ENCODE results near the gene PLAU. TPM values are rescaled to one million over a fixed set of nuclear protein-coding genes. Genes with fewer than 3 reads are reported as not detected.

Gene PLAU
- total RNA-seq, 1 donor from 2014 or later = 7.6 TPM

- no peaks in the 10 kb centered on the region for H3K4me1 ChIP-seq
- no peak for DNase-seq (ENCODE audit: low spot score)
- H3K4me2 ChIP-seq = no peak overlapping the region
- no peaks in the 10 kb centered on the region for H3K36me3 ChIP-seq
- no peak overlapping the region for H3K4me3 ChIP-seq
- H3K79me2 ChIP-seq (ENCODE audit: low read depth) = no peaks in the 10 kb centered on the region
- Mint-ChIP-seq H3K27me3 (ENCODE audit: insufficient read depth, low read depth) (peaks cover 2% of the 10 kb centered on the region), H3K36me3 (no peaks in the 10 kb centered on the region), H3K9me3 (peaks cover 7% of the 10 kb centered on the region), H3K4me1 (peaks cover 12% of the 10 kb centered on the region), H3K27ac (peak overlapping the region; percentile 66), H3K4me3 (no peak overlapping the region)
- H3K27ac ChIP-seq = no peak overlapping the region
- no peak overlapping the region for H2AFZ ChIP-seq (replicated peaks)
- no peaks in the 10 kb centered on the region for H3K27me3 ChIP-seq
- H3K9me3 ChIP-seq (ENCODE audit: low read depth) = no peaks in the 10 kb centered on the region
- no peak for TF ChIP-seq EZH2phosphoT487 (IDR thresholded peaks at IDR 0.05)
- no peak for TF ChIP-seq CTCF (IDR thresholded peaks at IDR 0.05)
- no peak for TF ChIP-seq EZH2 (IDR thresholded peaks at IDR 0.05)
- no peaks in the 10 kb centered on the region for H3F3A ChIP-seq (ENCODE audit: low read depth)
- no peak overlapping the region for H3K9ac ChIP-seq
- no peaks in the 10 kb centered on the region for H4K20me1 ChIP-seq (ENCODE audit: low read depth)
These were observed 38.2 kb downstream of the PLAU start for GRCh38 chr10:73948947-73949633.

DNA sequence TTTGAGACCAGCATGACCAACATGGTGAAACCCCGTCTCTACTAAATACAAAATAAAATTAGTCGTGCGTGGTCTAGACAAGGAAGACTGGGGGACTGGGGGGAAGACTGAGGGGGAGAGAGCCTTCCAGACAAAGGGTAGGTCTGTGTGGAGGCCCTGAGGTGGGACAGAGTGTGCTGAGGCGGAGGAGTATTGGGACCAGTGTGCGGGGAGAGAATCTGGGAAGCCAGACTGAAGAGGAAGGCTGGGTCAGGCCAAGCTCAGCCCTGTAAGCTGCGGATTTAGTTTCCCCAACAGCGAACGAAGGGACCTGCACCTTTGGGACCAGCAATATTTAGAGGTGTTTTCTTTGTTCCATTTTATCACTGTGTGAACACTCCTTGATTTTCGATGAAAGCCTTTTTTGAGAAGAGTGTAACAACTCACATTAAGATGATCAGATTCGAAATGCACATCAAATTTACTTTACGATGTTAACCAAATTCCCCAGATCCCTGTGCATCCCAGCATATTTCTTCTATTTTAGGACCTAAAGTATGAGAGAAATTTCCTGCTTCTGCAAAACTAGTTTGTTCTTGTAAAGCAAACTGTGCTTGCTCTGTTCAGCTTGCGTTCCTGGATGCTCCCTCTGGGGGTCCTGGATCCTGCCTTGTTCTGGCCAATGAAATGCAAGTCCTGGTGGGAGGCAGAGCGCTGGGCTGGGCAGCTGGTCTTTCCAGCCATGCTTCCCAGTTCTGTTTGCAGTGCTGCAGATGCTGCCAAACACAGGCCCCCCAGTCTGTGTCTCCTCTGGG, 39.4 kb downstream of the PLAU start:
- H3K9ac ChIP-seq = no peak overlapping the region
- Mint-ChIP-seq H3K4me1 (peaks cover 12% of the 10 kb centered on the region), H3K27ac (peak overlapping the region; percentile 78), H3K9me3 (peaks cover 3% of the 10 kb centered on the region), H3K36me3 (no peaks in the 10 kb centered on the region), H3K27me3 (ENCODE audit: insufficient read depth, low read depth) (peaks cover 4% of the 10 kb centered on the region), H3K4me3 (peak overlapping the region; percentile 50)
- H3K4me2 ChIP-seq = peak overlapping the region; percentile 28
- H2AFZ ChIP-seq (replicated peaks) = peak overlapping the region; percentile 70
- no peaks in the 10 kb centered on the region for H3K27me3 ChIP-seq
- TF ChIP-seq EZH2phosphoT487 (IDR thresholded peaks at IDR 0.05) = no peak
- TF ChIP-seq CTCF (IDR thresholded peaks at IDR 0.05) = no peak
- H3K36me3 ChIP-seq = no peaks in the 10 kb centered on the region
- H3K27ac ChIP-seq = no peak overlapping the region
- H4K20me1 ChIP-seq (ENCODE audit: low read depth) = no peaks in the 10 kb centered on the region
- no peak overlapping the region for H3K4me3 ChIP-seq
- H3K4me1 ChIP-seq = no peaks in the 10 kb centered on the region
- H3K9me3 ChIP-seq (ENCODE audit: low read depth) = no peaks in the 10 kb centered on the region
- no peaks in the 10 kb centered on the region for H3F3A ChIP-seq (ENCODE audit: low read depth)
- peak; percentile 71 for DNase-seq (ENCODE audit: low spot score)
- no peaks in the 10 kb centered on the region for H3K79me2 ChIP-seq (ENCODE audit: low read depth)

DNA sequence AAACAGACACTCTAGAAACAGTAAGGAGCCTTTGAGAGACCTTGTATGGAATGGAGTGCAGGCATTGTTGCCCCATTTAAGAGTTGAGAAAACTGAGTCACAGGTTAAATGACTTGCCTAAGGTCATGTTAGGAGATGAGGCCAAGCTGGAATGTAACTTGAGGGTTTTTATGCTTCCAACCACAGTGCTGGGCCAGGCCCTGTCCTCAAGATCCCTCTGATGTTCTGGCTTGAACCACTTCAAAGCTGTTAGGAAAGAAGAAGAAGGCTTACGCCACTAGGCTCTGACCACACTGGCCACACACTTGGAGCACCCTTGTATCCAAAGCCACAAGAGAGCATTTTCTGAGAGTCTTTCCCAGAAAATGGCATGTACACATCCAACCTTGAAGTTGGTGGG, 42.7 kb downstream of the PLAU start:
- Histone ChIP-seq H3K27ac (no peak overlapping the region), H3K27me3 (no peaks in the 10 kb centered on the region), H3F3A (ENCODE audit: low read depth) (no peaks in the 10 kb centered on the region), H3K9me3 (ENCODE audit: low read depth) (no peaks in the 10 kb centered on the region), H3K4me3 (no peak overlapping the region), H4K20me1 (ENCODE audit: low read depth) (no peaks in the 10 kb centered on the region), H3K4me1 (peaks cover 8% of the 10 kb centered on the region), H2AFZ (replicated peaks) (no peak overlapping the region), H3K9ac (no peak overlapping the region), H3K4me2 (no peak overlapping the region), H3K79me2 (ENCODE audit: low read depth) (no peaks in the 10 kb centered on the region), H3K36me3 (no peaks in the 10 kb centered on the region)
- H3K4me1 Mint-ChIP-seq = peaks cover 22% of the 10 kb centered on the region
- H3K4me3 Mint-ChIP-seq = no peak overlapping the region
- no peak for TF ChIP-seq EZH2phosphoT487 (IDR thresholded peaks at IDR 0.05)
- no peak for TF ChIP-seq CTCF (IDR thresholded peaks at IDR 0.05)
- TF ChIP-seq EZH2 (IDR thresholded peaks at IDR 0.05) = no peak
- no peak overlapping the region for H3K27ac Mint-ChIP-seq
- no peaks in the 10 kb centered on the region for H3K9me3 Mint-ChIP-seq
- DNase-seq (ENCODE audit: low spot score) = no peak
- H3K27me3 Mint-ChIP-seq (ENCODE audit: insufficient read depth, low read depth) = peaks cover 7% of the 10 kb centered on the region
- no peaks in the 10 kb centered on the region for H3K36me3 Mint-ChIP-seq
